CMK (cell line): ENCODE results near the gene GLDN.

Experiments
- DNase-seq: peaks from one replicate; pipeline ENCODE4 v3.0.0-alpha.2; 2010; ENCODE audit warnings: low read depth

Gene GLDN

GRCh38 chr15:51356983-51357382 lies 15.5 kb downstream of the GLDN start:
- no peak for DNase-seq

- no peak for DNase-seq
These were observed 18.5 kb downstream of the GLDN start for GRCh38 chr15:51359981-51360380.

GRCh38 chr15:51363383-51363782 lies 21.9 kb downstream of the GLDN start:
- no peak for DNase-seq

- no peak for DNase-seq
These were observed 24.0 kb downstream of the GLDN start for GRCh38 chr15:51365417-51365816.

- no peak for DNase-seq
These were observed 24.6 kb downstream of the GLDN start for GRCh38 chr15:51366071-51366470.

- no peak for DNase-seq
These were observed 25.5 kb downstream of the GLDN start for GRCh38 chr15:51366920-51367319.

GRCh38 chr15:51367322-51367976 lies 26.0 kb downstream of the GLDN start:
- no peak for DNase-seq

- DNase-seq = no peak
These were observed 26.9 kb downstream of the GLDN start for GRCh38 chr15:51368307-51368706.

GRCh38 chr15:51368751-51369450 lies 27.4 kb downstream of the GLDN start:
- DNase-seq = no peak

GRCh38 chr15:51369451-51369761 lies 28.0 kb downstream of the GLDN start:
- DNase-seq = no peak

GRCh38 chr15:51371266-51371665 lies 29.8 kb downstream of the GLDN start:
- no peak for DNase-seq

GRCh38 chr15:51374131-51374530 lies 32.7 kb downstream of the GLDN start:
- DNase-seq = no peak

GRCh38 chr15:51375966-51376640 lies 34.6 kb downstream of the GLDN start:
- DNase-seq = no peak

GRCh38 chr15:51377038-51377786 lies 35.8 kb downstream of the GLDN start:
- no peak for DNase-seq

GRCh38 chr15:51378406-51378805 lies 37.0 kb downstream of the GLDN start:
- DNase-seq = no peak

- no peak for DNase-seq
These were observed 37.9 kb downstream of the GLDN start for GRCh38 chr15:51379390-51379789.

- DNase-seq = peak; percentile 40
These were observed 39.7 kb downstream of the GLDN start for GRCh38 chr15:51380999-51381806.

GRCh38 chr15:51382787-51383186 lies 41.3 kb downstream of the GLDN start:
- no peak for DNase-seq

- no peak for DNase-seq
These were observed 44.6 kb downstream of the GLDN start for GRCh38 chr15:51386029-51386428.

- DNase-seq = no peak
These were observed 45.0 kb downstream of the GLDN start for GRCh38 chr15:51386486-51386885.

GRCh38 chr15:51386960-51387698 lies 45.7 kb downstream of the GLDN start:
- no peak for DNase-seq
